GM23338 (cell line): Measurements from ENCODE around the gene IPCEF1.

Experiments
- CREB1 ChIP-seq: fragments of 250-450 bp; sonication (Bioruptor Pico); IDR thresholded peaks from 2 replicates; pipeline ENCODE4 v1.5.0; 2020; ENCODE audit warnings: low read depth, mild to moderate bottlenecking, moderate library complexity
- EZH2 ChIP-seq: fragments of 200-600 bp; sonication (generic); IDR thresholded peaks from one replicate; pipeline ENCODE4 v1.8.0; 2017; ENCODE audit warnings: antibody characterized with exemption, mild to moderate bottlenecking, low read depth; ENCODE audit not compliant: unreplicated experiment
- EZH2phosphoT487 ChIP-seq: fragments of 200-600 bp; sonication (generic); IDR thresholded peaks from one replicate; pipeline ENCODE4 v1.8.1; 2018; ENCODE audit warnings: antibody characterized with exemption; ENCODE audit not compliant: unreplicated experiment
- JUNB ChIP-seq: IDR thresholded peaks from one replicate; pipeline ENCODE4 v1.6.1; 2016; ENCODE audit warnings: antibody characterized with exemption; ENCODE audit not compliant: unreplicated experiment
- POLR2AphosphoS5 ChIP-seq: IDR thresholded peaks from 2 replicates; pipeline ENCODE4 v1.6.1; 2016; ENCODE audit warnings: antibody characterized with exemption, low read depth
- TF ChIP-seq, protein P1 (sequence below), 2 experiments: fragments of 200-600 bp in 1 of 2; sonication (generic) in 1 of 2; conservative IDR thresholded peaks; 2 replicates each; pipeline versions ENCODE4 v1.5.1 to v1.6.1; 2016 to 2017; ENCODE audit warnings: antibody characterized with exemption in 2 of 2, low read depth in 2 of 2, mild to moderate bottlenecking in 2 of 2, moderate library complexity in 1 of 2
- TF ChIP-seq, protein P2 (sequence below): IDR thresholded peaks from one replicate; pipeline ENCODE4 v1.6.1; 2018; ENCODE audit warnings: antibody characterized with exemption; ENCODE audit not compliant: unreplicated experiment
- TF ChIP-seq, protein P3 (sequence below): IDR thresholded peaks from 2 replicates; pipeline ENCODE4 v1.6.1; 2016; ENCODE audit warnings: antibody characterized with exemption

DNA sequence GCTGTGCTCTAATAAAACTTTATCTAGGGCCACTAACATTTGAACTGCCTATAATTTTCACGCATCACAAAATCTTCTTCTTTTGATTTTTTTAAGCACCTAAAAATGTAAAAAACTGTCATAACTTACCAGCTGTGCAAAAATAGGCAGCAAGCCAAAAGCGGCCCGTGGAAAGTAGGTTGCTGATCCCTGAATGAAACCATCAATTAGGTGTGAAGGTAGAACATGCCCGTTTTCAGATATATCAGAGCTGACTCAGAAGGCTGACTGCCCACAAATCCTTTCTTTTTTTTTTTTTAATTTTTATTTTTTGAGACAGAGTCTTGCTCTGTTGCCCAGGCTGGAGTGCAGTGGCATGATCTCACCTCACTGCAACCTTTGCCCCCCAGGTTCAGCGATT lies 4.9 kb upstream of the IPCEF1 start:
- TF ChIP-seq, protein P1, sequence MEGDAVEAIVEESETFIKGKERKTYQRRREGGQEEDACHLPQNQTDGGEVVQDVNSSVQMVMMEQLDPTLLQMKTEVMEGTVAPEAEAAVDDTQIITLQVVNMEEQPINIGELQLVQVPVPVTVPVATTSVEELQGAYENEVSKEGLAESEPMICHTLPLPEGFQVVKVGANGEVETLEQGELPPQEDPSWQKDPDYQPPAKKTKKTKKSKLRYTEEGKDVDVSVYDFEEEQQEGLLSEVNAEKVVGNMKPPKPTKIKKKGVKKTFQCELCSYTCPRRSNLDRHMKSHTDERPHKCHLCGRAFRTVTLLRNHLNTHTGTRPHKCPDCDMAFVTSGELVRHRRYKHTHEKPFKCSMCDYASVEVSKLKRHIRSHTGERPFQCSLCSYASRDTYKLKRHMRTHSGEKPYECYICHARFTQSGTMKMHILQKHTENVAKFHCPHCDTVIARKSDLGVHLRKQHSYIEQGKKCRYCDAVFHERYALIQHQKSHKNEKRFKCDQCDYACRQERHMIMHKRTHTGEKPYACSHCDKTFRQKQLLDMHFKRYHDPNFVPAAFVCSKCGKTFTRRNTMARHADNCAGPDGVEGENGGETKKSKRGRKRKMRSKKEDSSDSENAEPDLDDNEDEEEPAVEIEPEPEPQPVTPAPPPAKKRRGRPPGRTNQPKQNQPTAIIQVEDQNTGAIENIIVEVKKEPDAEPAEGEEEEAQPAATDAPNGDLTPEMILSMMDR (conservative IDR thresholded peaks at IDR 0.05; ENCODE audit: low read depth in 2 of 2): no peak
- TF ChIP-seq CREB1 (no peak), JUNB (no peak), EZH2 (no peak), POLR2AphosphoS5 (no peak), EZH2phosphoT487 (no peak)
- TF ChIP-seq, protein P2, sequence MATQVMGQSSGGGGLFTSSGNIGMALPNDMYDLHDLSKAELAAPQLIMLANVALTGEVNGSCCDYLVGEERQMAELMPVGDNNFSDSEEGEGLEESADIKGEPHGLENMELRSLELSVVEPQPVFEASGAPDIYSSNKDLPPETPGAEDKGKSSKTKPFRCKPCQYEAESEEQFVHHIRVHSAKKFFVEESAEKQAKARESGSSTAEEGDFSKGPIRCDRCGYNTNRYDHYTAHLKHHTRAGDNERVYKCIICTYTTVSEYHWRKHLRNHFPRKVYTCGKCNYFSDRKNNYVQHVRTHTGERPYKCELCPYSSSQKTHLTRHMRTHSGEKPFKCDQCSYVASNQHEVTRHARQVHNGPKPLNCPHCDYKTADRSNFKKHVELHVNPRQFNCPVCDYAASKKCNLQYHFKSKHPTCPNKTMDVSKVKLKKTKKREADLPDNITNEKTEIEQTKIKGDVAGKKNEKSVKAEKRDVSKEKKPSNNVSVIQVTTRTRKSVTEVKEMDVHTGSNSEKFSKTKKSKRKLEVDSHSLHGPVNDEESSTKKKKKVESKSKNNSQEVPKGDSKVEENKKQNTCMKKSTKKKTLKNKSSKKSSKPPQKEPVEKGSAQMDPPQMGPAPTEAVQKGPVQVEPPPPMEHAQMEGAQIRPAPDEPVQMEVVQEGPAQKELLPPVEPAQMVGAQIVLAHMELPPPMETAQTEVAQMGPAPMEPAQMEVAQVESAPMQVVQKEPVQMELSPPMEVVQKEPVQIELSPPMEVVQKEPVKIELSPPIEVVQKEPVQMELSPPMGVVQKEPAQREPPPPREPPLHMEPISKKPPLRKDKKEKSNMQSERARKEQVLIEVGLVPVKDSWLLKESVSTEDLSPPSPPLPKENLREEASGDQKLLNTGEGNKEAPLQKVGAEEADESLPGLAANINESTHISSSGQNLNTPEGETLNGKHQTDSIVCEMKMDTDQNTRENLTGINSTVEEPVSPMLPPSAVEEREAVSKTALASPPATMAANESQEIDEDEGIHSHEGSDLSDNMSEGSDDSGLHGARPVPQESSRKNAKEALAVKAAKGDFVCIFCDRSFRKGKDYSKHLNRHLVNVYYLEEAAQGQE: no peak
- TF ChIP-seq, protein P3, sequence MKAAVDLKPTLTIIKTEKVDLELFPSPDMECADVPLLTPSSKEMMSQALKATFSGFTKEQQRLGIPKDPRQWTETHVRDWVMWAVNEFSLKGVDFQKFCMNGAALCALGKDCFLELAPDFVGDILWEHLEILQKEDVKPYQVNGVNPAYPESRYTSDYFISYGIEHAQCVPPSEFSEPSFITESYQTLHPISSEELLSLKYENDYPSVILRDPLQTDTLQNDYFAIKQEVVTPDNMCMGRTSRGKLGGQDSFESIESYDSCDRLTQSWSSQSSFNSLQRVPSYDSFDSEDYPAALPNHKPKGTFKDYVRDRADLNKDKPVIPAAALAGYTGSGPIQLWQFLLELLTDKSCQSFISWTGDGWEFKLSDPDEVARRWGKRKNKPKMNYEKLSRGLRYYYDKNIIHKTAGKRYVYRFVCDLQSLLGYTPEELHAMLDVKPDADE: no peak
